Mucosa of descending colon (tissue), 3 donors: ENCODE results near the gene A2ML1. TPM values are rescaled to one million over a fixed set of nuclear protein-coding genes. Genes with fewer than 3 reads are reported as not detected.

ENCODE experiments used
- ATAC-seq: fragments of 200-7000 bp; cut with Tn5 transposase; one replicate; pipeline ENCODE4 v1.9.1; 2020; ENCODE audit warnings: mild to moderate bottlenecking, moderate library complexity
- DNase-seq, 3 donors: peaks; one replicate each; pipeline ENCODE4 v3.0.0-alpha.2; 2020
- H3K36me3 ChIP-seq: fragments of 200-600 bp; one replicate; pipeline ENCODE4 v1.8.0; 2021; ENCODE audit warnings: low read depth, mild to moderate bottlenecking
- H3K4me1 ChIP-seq: fragments of 200-600 bp; one replicate; pipeline ENCODE4 v1.8.0; 2021; ENCODE audit warnings: low read depth, mild to moderate bottlenecking
- H3K4me3 ChIP-seq: fragments of 200-600 bp; one replicate; pipeline ENCODE4 v1.8.0; 2021; ENCODE audit warnings: mild to moderate bottlenecking
- H3K9me3 ChIP-seq: fragments of 200-600 bp; one replicate; pipeline ENCODE4 v1.8.0; 2021; ENCODE audit warnings: mild to moderate bottlenecking
- CTCF ChIP-seq: fragments of 200-600 bp; IDR thresholded peaks from one replicate; pipeline ENCODE4 v1.8.0; 2022; ENCODE audit warnings: antibody characterized with exemption, mild to moderate bottlenecking
- intact Hi-C, 2 donors: fragments of 100-400 bp; cut with DNase I in 1 of 2; cut with micrococcal nuclease in 1 of 2; formaldehyde crosslinking; loops; one replicate each; pipeline versions ENCODE4 v1.11.0 to v1.11.1; 2022; cut with DNase I, micrococcal nuclease
- total RNA-seq, 3 donors: library from RNA; stranded (reverse); fragmentation: NEBNext Ultra II Directional in 2 of 3; extraction: Animal tissue kit (Norgen Biotek cat#: 25700) in 2 of 3; gene quantifications; one replicate each; pipeline versions ENCODE4 v1.2.1 to v1.2.4, GENCODE V29; 2021 to 2023
- donor health status: DM: no; HTN: no; CAD: no; lungs with moderate emphysema.
- donor health status: DM: no; HTN: no; CAD: no.
- donor health status: DM: no; HTN: yes; CAD: no.

A2ML1 gene
- total RNA-seq, 3 donors from 2014 or later = 0.46 TPM; not detected in 2

DNA sequence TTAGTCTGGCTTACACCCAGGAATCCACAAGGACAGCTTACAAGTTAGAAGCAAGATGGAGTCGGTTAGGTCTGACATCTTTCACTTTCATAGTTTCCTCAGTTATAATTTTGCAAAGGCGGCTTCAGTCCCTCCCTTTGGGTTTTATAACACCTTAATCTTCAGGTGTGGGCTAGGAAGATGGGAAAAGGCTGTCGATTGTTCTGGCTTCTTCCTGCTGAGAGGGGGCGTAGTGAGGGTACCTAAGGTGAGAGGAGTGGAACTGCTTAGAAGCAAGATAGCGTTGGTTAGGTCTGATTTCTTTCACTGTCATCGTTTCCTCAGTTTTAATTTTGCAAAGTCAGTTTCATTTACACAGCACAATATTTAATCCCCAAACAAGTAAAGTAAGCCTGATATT is 10.1 kb downstream of the A2ML1 start:
- ATAC-seq = no peak

DNA sequence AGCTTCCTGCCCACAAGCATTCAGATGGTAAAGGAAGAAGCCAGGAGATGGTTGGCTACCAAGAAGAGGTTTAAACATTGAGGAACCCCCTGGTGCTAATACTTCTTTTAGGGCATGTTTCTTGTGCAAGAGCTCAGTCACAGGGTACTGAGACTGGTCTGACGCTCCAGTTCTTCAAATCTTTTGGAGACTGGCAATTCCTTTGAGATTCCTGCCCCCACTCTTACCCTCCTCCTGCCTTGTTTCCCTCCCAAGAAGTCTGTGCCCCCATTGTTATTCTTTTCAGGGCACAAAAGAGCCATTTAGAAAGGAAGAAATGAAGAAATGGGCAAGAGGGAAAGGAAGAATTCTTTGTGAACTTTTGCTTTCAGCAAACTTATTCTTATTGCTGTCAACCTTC is 11.8 kb downstream of the A2ML1 start:
- intact Hi-C loops = no loop called here

More for the DNA sequence above, 10.1 kb downstream of the A2ML1 start:
- Histone ChIP-seq H3K4me3 (no peak overlapping the region), H3K9me3 (no peaks in the 10 kb centered on the region), H3K36me3 (no peaks in the 10 kb centered on the region), H3K4me1 (no peaks in the 10 kb centered on the region)
- intact Hi-C loops = no loop called here
- DNase-seq = no peak
- TF ChIP-seq CTCF = no peak

GRCh38 chr12:8837291-8837690 is 14.9 kb downstream of the A2ML1 start:
- intact Hi-C loops = no loop called here
- ATAC-seq = no peak
- Histone ChIP-seq H3K4me1 (no peaks in the 10 kb centered on the region), H3K9me3 (no peaks in the 10 kb centered on the region), H3K36me3 (no peaks in the 10 kb centered on the region), H3K4me3 (no peak overlapping the region)
- no peak for TF ChIP-seq CTCF
- no peak for DNase-seq

More for the DNA sequence above, 11.8 kb downstream of the A2ML1 start:
- Histone ChIP-seq H3K9me3 (no peaks in the 10 kb centered on the region), H3K4me1 (no peaks in the 10 kb centered on the region), H3K36me3 (no peaks in the 10 kb centered on the region), H3K4me3 (no peak overlapping the region)
- no peak for TF ChIP-seq CTCF
- DNase-seq (no peak), ATAC-seq (no peak)

DNA sequence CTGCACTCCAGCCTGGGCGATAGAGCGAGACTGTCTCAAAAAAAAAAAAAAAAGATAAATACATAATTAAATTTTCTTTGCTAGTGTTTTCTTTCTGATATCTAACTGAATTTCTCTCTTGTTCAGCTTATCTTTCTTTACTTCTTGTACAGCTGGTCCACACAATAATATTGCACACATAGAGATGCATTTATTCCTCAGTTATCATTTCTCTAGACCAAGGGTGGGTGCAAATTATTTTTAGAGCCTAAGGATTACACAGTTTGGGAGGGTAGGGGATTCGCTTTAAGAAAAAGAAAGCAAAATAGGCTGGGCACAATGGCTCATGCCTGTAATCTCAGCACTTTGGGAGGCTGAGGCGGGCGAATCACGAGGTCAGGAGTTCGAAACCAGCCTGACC is 17.9 kb downstream of the A2ML1 start:
- Histone ChIP-seq H3K4me3 (no peak overlapping the region), H3K4me1 (no peaks in the 10 kb centered on the region), H3K36me3 (no peaks in the 10 kb centered on the region), H3K9me3 (no peaks in the 10 kb centered on the region)
- DNase-seq (no peak), ATAC-seq (no peak)
- TF ChIP-seq CTCF = no peak
- intact Hi-C loops = no loop called here

- H3K36me3 ChIP-seq = no peaks in the 10 kb centered on the region
- no peaks in the 10 kb centered on the region for H3K4me1 ChIP-seq
- H3K9me3 ChIP-seq = no peaks in the 10 kb centered on the region
- TF ChIP-seq CTCF = no peak
- intact Hi-C loops = no loop called here
- ATAC-seq = no peak
- DNase-seq = no peak
- H3K4me3 ChIP-seq = no peak overlapping the region
Measured at GRCh38 chr12:8840938-8841633, 18.7 kb downstream of the A2ML1 start.

- H3K36me3 ChIP-seq = no peaks in the 10 kb centered on the region
- H3K9me3 ChIP-seq = no peaks in the 10 kb centered on the region
- TF ChIP-seq CTCF = no peak
- no peak for DNase-seq
- H3K4me1 ChIP-seq = no peaks in the 10 kb centered on the region
- H3K4me3 ChIP-seq = no peak overlapping the region
- intact Hi-C loops = no loop called here
- ATAC-seq = no peak
Measured at GRCh38 chr12:8841778-8842177, 19.4 kb downstream of the A2ML1 start.
